Nephron (organoid): ENCODE measurements around the gene IPPK.

ENCODE experiments used
- H3K27ac Mint-ChIP-seq, 3 experiments: 2 replicates each; pipeline ENCODE4 v1.8.0; 2020; ENCODE audit warnings: mixed read lengths in 3 of 3, mild to moderate bottlenecking in 2 of 3, moderate library complexity in 1 of 3
- H3K27me3 Mint-ChIP-seq: 2 replicates; pipeline ENCODE4 v1.8.0; 2021; ENCODE audit warnings: low read depth, mild to moderate bottlenecking, moderate library complexity, mixed read lengths
- H3K36me3 Mint-ChIP-seq: 2 replicates; pipeline ENCODE4 v1.8.0; 2020; ENCODE audit warnings: low read depth, mixed read lengths
- H3K4me1 Mint-ChIP-seq: 2 replicates; pipeline ENCODE4 v1.8.0; 2020; ENCODE audit warnings: mixed read lengths
- H3K4me3 Mint-ChIP-seq, 3 experiments: 2 replicates each; pipeline ENCODE4 v1.8.0; 2020; ENCODE audit warnings: mild to moderate bottlenecking in 3 of 3, mixed read lengths in 3 of 3, moderate library complexity in 2 of 3
- H3K9me3 Mint-ChIP-seq: 2 replicates; pipeline ENCODE4 v1.8.0; 2020; ENCODE audit warnings: mixed read lengths
- TF ChIP-seq, protein P1 (sequence below), 3 experiments: fragments of 200-600 bp; sonication (generic); IDR thresholded peaks; one replicate each; pipeline ENCODE4 v1.5.0; 2021; ENCODE audit warnings: antibody characterized with exemption in 3 of 3; ENCODE audit not compliant: unreplicated experiment in 3 of 3

IPPK gene

DNA sequence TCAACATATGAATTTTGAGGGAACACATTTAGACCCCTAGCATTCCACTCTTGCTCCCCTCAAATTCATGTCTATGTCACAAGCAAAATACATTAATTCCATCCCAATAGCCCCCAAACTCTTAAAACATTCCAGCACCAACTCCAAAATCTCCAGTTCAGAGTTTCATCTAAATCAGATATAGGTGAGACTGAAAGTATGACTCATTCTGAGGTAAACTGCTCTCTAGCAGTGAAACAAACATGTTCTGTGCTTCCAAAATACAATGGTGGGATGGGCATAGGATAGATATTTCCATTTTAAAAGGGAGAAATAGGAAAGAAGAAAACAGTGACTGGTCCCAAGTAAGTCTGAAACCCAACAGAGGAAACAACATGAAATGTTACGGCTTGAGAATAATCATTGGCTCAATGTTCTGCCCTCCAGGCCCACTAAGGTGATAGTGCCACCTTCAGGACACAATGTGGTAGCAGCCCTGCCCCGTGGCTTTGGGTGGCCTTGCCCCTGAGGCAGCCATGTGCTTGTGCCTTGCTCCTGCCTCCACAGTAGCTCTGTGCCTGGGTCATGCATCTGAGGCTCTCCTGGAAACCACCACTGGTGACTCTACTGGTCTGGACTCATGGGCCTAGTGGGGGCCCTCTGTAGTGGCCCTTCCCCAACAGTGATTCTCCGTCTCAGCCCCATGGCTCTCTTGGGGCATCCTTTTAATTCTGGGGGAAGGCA lies 36.4 kb upstream of the IPPK start:
- Mint-ChIP-seq H3K36me3 (peaks cover 35% of the 10 kb centered on the region), H3K4me3 (no peak overlapping the region), H3K27me3 (no peaks in the 10 kb centered on the region), H3K9me3 (no peaks in the 10 kb centered on the region), H3K4me1 (no peaks in the 10 kb centered on the region), H3K27ac (no peak overlapping the region)
- TF ChIP-seq, protein P1, sequence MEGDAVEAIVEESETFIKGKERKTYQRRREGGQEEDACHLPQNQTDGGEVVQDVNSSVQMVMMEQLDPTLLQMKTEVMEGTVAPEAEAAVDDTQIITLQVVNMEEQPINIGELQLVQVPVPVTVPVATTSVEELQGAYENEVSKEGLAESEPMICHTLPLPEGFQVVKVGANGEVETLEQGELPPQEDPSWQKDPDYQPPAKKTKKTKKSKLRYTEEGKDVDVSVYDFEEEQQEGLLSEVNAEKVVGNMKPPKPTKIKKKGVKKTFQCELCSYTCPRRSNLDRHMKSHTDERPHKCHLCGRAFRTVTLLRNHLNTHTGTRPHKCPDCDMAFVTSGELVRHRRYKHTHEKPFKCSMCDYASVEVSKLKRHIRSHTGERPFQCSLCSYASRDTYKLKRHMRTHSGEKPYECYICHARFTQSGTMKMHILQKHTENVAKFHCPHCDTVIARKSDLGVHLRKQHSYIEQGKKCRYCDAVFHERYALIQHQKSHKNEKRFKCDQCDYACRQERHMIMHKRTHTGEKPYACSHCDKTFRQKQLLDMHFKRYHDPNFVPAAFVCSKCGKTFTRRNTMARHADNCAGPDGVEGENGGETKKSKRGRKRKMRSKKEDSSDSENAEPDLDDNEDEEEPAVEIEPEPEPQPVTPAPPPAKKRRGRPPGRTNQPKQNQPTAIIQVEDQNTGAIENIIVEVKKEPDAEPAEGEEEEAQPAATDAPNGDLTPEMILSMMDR (IDR thresholded peaks at IDR 0.05; ENCODE audit: unreplicated experiment in 3 of 3) = no peak

DNA sequence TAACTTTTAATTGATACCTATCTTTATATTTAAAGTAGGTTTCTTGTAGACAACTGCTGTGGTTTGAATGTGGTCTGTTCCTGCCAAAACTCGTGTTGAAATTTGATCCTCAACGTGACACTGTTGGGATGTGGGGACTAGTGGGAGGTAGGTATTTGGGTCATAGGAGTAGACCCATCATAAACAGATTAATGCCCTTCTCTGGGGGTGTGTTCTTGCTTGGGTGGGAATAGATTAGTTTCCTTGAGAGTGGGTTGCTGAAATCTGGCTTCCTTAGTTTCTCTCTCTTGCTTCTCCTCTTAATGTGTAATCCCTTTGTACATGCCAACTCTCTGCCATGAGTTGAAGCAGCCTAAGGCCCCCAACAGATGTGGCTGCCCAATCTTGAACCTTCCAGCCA lies 34.6 kb upstream of the IPPK start:
- H3K9me3 Mint-ChIP-seq = peaks cover 4% of the 10 kb centered on the region
- no peak overlapping the region for H3K4me3 Mint-ChIP-seq
- H3K27ac Mint-ChIP-seq = no peak overlapping the region
- no peaks in the 10 kb centered on the region for H3K27me3 Mint-ChIP-seq
- TF ChIP-seq, protein P1 (IDR thresholded peaks at IDR 0.05; ENCODE audit: unreplicated experiment in 3 of 3) = no peak
- H3K36me3 Mint-ChIP-seq = peaks cover 25% of the 10 kb centered on the region
- no peaks in the 10 kb centered on the region for H3K4me1 Mint-ChIP-seq

DNA sequence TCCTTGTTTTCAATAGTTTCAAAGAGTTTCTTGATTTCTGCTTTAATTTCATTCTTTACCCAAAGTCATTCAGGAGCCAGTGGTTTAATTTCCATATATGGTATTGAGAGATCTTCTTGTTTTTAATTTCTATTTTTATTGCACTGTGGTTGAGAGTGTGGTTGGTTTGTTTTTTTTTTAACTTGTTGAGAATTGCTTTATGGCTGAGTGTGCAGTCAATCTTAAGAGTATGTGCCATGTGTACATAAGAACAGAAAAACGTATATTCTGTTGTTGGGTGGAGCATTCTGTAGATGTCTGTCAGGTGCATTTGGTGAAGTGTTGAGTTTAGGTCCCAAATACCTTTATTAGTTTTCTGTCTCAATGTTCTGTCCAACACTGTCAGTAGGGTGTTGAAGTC lies 26.7 kb upstream of the IPPK start:
- Mint-ChIP-seq H3K4me3 (no peak overlapping the region), H3K36me3 (peaks cover 27% of the 10 kb centered on the region), H3K27me3 (no peaks in the 10 kb centered on the region), H3K27ac (no peak overlapping the region), H3K4me1 (no peaks in the 10 kb centered on the region), H3K9me3 (peaks cover 65% of the 10 kb centered on the region)
- TF ChIP-seq, protein P1 (IDR thresholded peaks at IDR 0.05; ENCODE audit: unreplicated experiment in 3 of 3) = no peak

DNA sequence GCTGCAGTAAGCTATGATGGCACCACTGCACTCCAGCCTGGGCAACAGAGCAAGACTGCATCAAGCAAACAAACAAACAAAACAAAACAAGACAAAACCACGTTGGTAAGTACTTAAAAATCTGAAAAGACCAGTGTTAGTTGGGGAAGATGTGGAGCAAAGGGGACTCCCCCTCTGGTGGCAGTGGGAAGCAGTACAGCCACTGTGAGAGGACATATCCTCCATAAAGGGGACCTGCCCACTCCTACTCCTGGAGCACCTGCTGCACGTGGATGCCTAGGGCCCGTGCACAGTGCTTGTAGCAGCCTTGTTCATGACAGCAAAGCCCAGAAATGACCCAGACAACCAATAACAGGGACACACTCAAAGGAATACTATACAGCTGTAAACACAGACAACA lies 17.0 kb upstream of the IPPK start:
- H3K36me3 Mint-ChIP-seq = no peaks in the 10 kb centered on the region
- H3K27me3 Mint-ChIP-seq = no peaks in the 10 kb centered on the region
- no peak overlapping the region for H3K27ac Mint-ChIP-seq
- no peak overlapping the region for H3K4me3 Mint-ChIP-seq
- H3K4me1 Mint-ChIP-seq = no peaks in the 10 kb centered on the region
- peaks cover 18% of the 10 kb centered on the region for H3K9me3 Mint-ChIP-seq
- TF ChIP-seq, protein P1 (IDR thresholded peaks at IDR 0.05; ENCODE audit: unreplicated experiment in 3 of 3) = no peak

DNA sequence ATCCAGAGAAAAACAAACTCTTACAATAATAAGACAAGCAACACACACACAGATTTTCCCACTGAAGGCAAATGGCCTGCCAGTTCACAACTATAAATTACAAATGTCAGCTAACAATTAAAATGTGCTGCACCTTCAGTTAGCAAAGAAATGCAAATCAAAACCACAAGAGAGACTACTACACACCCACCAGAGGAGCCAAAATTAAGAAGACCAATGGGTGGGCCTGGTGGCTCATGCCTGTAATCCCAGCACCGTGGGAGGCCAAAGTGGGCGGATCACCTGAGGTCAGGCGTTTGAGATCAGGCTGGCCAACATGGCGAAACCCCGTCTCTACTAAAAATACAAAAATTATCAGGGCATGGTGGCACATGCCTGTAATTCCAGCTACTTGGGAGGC lies 15.1 kb upstream of the IPPK start:
- Mint-ChIP-seq H3K4me3 (no peak overlapping the region), H3K4me1 (no peaks in the 10 kb centered on the region), H3K9me3 (peaks cover 4% of the 10 kb centered on the region)

More for the DNA sequence above, 15.1 kb upstream of the IPPK start:
- Mint-ChIP-seq H3K27ac (no peak overlapping the region), H3K36me3 (no peaks in the 10 kb centered on the region), H3K27me3 (no peaks in the 10 kb centered on the region)
- TF ChIP-seq, protein P1 (IDR thresholded peaks at IDR 0.05; ENCODE audit: unreplicated experiment in 3 of 3) = no peak
